Measurements from ENCODE around the gene EIF3A. TPM values are rescaled to one million over a fixed set of nuclear protein-coding genes. Genes with fewer than 3 reads are reported as not detected.

The EIF3A gene, protein sequence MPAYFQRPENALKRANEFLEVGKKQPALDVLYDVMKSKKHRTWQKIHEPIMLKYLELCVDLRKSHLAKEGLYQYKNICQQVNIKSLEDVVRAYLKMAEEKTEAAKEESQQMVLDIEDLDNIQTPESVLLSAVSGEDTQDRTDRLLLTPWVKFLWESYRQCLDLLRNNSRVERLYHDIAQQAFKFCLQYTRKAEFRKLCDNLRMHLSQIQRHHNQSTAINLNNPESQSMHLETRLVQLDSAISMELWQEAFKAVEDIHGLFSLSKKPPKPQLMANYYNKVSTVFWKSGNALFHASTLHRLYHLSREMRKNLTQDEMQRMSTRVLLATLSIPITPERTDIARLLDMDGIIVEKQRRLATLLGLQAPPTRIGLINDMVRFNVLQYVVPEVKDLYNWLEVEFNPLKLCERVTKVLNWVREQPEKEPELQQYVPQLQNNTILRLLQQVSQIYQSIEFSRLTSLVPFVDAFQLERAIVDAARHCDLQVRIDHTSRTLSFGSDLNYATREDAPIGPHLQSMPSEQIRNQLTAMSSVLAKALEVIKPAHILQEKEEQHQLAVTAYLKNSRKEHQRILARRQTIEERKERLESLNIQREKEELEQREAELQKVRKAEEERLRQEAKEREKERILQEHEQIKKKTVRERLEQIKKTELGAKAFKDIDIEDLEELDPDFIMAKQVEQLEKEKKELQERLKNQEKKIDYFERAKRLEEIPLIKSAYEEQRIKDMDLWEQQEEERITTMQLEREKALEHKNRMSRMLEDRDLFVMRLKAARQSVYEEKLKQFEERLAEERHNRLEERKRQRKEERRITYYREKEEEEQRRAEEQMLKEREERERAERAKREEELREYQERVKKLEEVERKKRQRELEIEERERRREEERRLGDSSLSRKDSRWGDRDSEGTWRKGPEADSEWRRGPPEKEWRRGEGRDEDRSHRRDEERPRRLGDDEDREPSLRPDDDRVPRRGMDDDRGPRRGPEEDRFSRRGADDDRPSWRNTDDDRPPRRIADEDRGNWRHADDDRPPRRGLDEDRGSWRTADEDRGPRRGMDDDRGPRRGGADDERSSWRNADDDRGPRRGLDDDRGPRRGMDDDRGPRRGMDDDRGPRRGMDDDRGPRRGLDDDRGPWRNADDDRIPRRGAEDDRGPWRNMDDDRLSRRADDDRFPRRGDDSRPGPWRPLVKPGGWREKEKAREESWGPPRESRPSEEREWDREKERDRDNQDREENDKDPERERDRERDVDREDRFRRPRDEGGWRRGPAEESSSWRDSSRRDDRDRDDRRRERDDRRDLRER (N-terminal part only)
- polyA plus RNA-seq, result 37.3 and 38.6 TPM in 2 replicates
- polyA minus RNA-seq, result 112 and 128 TPM in 2 replicates

- TF ChIP-seq, protein P1, sequence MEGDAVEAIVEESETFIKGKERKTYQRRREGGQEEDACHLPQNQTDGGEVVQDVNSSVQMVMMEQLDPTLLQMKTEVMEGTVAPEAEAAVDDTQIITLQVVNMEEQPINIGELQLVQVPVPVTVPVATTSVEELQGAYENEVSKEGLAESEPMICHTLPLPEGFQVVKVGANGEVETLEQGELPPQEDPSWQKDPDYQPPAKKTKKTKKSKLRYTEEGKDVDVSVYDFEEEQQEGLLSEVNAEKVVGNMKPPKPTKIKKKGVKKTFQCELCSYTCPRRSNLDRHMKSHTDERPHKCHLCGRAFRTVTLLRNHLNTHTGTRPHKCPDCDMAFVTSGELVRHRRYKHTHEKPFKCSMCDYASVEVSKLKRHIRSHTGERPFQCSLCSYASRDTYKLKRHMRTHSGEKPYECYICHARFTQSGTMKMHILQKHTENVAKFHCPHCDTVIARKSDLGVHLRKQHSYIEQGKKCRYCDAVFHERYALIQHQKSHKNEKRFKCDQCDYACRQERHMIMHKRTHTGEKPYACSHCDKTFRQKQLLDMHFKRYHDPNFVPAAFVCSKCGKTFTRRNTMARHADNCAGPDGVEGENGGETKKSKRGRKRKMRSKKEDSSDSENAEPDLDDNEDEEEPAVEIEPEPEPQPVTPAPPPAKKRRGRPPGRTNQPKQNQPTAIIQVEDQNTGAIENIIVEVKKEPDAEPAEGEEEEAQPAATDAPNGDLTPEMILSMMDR (IDR thresholded peaks at IDR 0.05; ENCODE audit: poor library complexity, severe bottlenecking), result no peak
- TF ChIP-seq REST (IDR thresholded peaks at IDR 0.05; ENCODE audit: borderline replicate concordance) (peak; percentile 97), TAF1 (IDR thresholded peaks at IDR 0.05; ENCODE audit: low read depth) (peak; percentile 98), POLR2AphosphoS5 (IDR thresholded peaks at IDR 0.05) (peak; percentile 94), EZH2 (IDR thresholded peaks at IDR 0.05; ENCODE audit: borderline replicate concordance, insufficient read depth, low read length, poor library complexity, severe bottlenecking) (no peak), EP300 (conservative IDR thresholded peaks at IDR 0.05; ENCODE audit: poor library complexity, severe bottlenecking) (peak; percentile 35), MXI1 (conservative IDR thresholded peaks at IDR 0.05; ENCODE audit: poor library complexity, severe bottlenecking) (peak; percentile 90), RAD21 (conservative IDR thresholded peaks at IDR 0.05) (peak; percentile 13), SMC3 (conservative IDR thresholded peaks at IDR 0.05; ENCODE audit: poor library complexity) (no peak)
- peak within 1 kb of the TSS; percentile 99 for H3K4me3 ChIP-seq (ENCODE audit: low read length)
- peaks cover 46% of the 10 kb centered on the region for H3K79me2 ChIP-seq (replicated peaks; ENCODE audit: insufficient read depth, low read length)
- H3K27ac ChIP-seq (ENCODE audit: low read length), result peak within 1 kb of the TSS; percentile 90
- H3K9me3 ChIP-seq (ENCODE audit: low read length), result no peaks in the 10 kb centered on the region
- peak within 1 kb of the TSS; percentile 91 for H2AFZ ChIP-seq (ENCODE audit: low read depth, low read length)
- H3K4me2 ChIP-seq (ENCODE audit: low read length), result peak within 1 kb of the TSS; percentile 94
- H3K36me3 ChIP-seq (ENCODE audit: insufficient read depth, low read length), result no peaks in the 10 kb centered on the region
- H3F3A ChIP-seq (ENCODE audit: insufficient read depth, low read length, poor library complexity, severe bottlenecking), result no peaks in the 10 kb centered on the region
- no peaks in the 10 kb centered on the region for H4K20me1 ChIP-seq (ENCODE audit: insufficient read depth)
- peak within 1 kb of the TSS; percentile 96 for H3K9ac ChIP-seq (ENCODE audit: low read length)
- H3K9me2 ChIP-seq (ENCODE audit: insufficient read depth, low read length), result no peaks in the 10 kb centered on the region
- H3K27me3 ChIP-seq (ENCODE audit: insufficient read depth, low read depth, low read length), result no peaks in the 10 kb centered on the region
Measured at GRCh38 chr10:119080521-119081259, at the start of gene EIF3A. EIF3A (minus strand) TSS chr10:119080817; CDS start chr10:119080676, 141 bp downstream.
